Left kidney (tissue), 2 donors: Measurements from ENCODE around the gene RNF157. TPM values are rescaled to one million over a fixed set of nuclear protein-coding genes. Genes with fewer than 3 reads are reported as not detected.

ENCODE experiments used
- DNase-seq: peaks from one replicate; pipeline ENCODE4 v3.0.0-alpha.2; 2013
- polyA plus RNA-seq: library from polyadenylated mRNA; unstranded; fragments of 120-200 nt; gene quantifications from one replicate; pipeline ENCODE4 v1.2.1, GENCODE V29; 2013; ENCODE audit not compliant: insufficient read length

Gene RNF157
- polyA plus RNA-seq, 1 donor: 28.7 TPM

DNA sequence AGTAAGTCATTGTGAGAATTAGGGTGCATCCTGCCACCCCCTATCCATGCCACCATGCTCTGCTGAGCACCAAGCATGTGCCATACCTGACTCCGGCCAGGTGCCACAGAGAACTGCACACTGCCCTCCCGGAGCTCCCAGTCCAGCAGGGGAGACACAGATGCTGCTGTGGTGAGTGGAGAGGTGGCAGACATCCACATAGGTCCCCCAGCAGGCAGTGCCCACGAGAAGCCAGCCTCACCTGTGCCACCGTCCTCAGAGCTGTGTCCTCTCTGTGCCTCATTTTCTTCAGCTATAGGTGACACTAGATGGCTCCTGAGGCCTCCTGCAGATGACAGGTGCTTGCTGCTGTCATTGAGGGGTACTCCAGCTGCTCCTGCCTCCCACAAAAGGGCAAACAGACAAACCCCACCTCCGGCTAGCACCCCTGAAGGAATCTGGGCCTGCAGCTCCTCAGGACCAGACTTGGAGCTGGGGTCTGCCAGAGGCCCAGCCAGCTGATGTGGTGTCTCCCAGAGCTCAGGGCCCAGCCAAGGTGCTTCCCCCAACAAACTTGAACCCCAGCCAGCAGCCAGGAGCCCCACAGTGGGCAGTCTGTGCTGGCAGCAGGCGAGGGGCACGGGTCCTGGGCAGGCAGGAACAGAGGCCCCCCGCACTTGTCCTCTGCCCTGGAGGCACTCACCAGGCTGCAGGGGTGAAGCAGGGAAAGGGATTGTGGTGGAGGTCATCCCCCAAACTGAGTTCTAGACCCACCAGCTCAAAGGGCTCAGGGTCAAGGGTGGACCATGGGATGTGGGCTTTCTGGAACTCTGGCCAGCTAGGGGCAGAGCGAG is 116.3 kb downstream of the RNF157 start:
- no peak for DNase-seq

DNA sequence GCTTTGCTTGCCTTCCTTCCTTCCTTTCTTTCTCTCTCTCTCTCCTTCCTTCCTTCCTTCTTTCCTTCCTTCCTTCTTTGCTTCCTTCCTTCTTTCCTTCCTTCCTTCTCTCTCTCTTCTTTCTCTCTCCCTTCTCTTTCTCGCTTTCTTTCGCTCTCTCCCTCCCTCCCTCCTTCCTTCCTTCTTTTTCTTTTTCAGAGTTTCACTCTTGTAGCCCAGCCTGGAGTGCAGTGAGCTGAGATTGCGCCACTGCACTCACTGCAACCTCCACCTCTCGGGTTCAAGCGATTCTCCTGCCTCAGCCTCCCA is 117.1 kb downstream of the RNF157 start:
- DNase-seq: no peak

DNA sequence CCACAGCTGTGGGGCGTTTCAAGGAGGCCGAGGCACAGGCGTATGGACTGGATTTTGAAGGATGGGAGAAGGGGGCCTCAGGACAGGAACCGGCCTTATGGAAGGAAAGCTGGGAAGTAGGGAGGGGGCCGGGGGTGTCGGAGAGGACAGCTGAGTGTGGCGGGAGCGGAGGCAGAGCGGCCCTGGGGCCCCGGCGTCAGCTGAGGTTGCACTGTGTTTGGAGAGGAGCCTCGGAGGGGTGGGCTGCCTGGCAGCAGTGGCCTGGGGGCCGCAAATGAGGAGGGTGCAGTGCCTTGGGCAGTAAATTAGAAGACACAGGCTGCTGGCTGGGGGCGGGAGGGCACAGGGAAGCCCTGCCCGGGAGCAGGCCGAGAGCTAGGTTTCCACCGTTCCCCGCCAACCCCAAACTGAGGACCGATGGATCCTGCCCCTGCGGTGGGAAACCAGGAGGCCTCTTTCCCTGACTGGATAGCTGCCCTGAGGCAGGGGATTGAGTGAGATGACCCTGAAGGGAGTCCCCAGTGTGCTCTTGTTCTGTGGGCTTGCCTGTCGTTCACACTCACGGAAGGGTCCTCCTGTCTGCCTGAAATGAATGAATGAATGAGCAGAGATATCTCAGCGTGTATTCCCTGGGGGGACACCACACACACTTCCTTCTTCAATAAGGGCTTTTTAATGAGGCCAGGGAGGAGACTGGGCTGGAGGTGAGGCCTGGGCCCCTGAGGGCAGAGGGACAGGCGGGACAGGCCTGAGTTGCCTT is 117.7 kb downstream of the RNF157 start:
- no peak for DNase-seq

GRCh38 chr17:76121932-76122430 is 118.3 kb downstream of the RNF157 start:
- DNase-seq: no peak

DNA sequence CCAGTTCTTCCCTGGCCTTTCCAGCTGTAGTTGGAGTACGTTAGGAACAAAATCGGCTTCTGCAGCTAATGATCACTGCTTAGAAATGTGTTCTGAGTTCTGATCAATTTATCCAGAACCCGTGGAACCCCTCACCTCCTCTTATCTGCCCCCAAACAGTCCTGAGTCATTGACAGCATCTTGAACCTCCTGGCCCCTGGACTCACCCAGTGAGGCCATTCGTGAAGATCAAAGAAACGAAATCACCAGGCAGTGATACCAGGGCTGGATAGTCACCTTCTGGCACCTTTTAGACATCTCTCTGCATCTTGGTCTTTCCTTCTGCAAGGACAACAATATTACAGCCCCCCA is 119.7 kb downstream of the RNF157 start:
- no peak for DNase-seq

DNA sequence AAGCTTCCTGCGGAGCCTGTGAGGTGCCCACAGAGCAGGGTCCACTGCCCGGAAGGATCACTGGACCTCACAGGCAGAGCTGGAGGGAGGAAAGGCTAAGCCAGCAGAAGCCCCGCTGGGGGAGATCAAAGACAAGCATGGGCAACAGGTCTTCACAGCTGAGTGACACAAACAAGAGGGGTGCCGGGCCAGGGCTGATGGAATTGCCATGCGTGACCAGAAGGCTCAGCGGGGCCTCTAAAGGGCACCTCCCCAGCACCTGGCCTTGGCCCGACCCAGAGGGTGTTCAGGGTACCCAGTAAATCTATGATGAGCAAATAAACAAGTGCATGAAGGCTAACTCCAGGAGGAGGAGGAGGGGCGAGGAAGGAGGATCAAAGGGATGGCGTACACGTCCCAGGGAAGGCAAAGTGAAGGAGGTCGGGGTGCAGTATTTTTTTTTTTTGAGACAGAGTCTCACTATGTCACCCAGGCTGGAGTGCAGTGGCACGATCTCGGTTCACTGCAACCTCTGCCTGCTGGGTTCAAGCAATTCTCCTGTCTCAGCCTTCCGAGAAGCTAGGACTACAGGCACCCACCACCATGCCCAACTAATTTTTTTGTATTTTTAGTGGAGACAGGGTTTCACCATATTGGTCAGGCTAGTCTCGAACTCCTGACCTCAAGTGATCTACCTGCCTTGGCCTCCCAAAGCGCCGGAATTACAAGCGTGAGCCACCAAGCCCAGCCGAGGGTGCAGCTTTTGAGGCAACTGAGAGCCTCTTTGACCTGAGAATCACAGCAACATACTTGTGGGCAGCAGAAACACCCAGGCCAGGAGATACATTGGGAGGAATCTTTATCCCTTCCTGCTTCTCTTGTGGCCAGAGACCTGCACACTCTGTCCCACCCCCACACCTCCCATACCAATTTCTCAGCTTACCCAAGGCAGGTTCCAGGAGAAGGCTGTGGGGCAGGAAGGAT is 120.6 kb downstream of the RNF157 start:
- no peak for DNase-seq

DNA sequence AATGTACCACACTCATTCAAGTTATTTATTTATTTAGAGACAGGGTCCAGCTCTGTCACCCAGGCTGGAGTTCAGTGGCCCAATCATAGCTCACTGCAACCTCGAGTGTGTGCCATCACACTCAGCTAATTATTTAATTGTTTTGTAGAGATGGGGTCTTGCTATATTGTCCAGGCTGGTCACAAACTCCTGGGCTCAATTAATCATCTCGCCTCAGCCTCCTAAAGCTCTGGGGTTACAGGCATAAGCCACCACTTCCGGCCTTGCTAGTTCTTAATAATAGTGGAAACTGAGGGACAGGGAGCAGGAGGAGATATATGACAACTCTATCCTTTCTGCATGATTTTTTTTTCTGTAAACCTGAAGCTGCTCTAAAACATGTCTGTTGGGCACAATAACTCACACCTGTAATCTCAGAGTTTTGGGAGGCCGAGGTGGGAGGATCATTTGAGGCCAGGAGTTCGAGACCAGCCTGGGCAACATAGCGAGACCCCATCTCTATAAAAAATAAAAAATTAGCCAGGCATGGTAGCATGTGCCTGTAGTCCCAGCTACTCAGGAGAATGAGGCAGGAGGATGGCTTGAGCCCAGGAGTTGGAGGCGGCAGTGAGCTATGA is 125.0 kb downstream of the RNF157 start:
- DNase-seq: no peak

DNA sequence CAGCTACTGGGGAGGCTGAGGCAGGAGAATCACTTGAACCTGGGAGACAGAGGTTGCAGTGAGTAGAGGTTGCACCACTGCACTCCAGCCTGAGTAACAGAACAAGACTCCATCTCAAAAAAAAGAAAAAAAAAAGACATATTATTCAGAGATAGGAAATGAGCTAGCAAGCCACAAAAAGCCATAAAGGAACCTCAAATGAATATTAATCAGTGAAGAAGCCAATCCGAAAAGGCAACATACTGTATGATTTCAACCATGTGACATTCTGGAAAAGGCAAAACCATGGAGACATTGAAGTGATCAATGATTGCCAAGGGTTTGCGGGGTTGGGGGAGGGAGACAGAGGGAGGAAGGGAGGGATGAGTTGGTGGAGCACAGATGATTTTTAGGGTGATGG is 128.3 kb downstream of the RNF157 start:
- no peak for DNase-seq

GRCh38 chr17:76107509-76107908 is 132.8 kb downstream of the RNF157 start:
- no peak for DNase-seq

DNA sequence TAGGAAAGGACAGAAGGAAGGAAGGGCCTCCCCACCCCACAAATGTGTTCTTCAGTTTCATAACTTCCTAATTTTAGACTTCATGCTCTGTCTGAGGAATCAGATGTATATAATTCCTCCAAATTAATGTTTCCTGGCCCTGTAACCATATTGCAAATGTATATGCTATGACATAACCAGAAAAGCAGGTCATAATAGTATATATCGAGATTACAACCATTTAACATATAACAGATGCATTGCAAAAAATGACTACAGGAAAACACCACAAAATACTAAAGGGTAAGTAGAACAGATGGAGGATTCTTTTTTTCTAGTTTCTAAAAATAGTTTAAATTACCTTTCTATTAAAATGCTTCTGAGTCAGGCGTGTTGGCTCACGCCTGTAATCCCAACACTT is 133.6 kb downstream of the RNF157 start:
- DNase-seq: no peak

GRCh38 chr17:76104896-76105231 is 135.4 kb downstream of the RNF157 start:
- DNase-seq: no peak

- no peak for DNase-seq
Measured at GRCh38 chr17:76104140-76104895, 136.0 kb downstream of the RNF157 start.

DNA sequence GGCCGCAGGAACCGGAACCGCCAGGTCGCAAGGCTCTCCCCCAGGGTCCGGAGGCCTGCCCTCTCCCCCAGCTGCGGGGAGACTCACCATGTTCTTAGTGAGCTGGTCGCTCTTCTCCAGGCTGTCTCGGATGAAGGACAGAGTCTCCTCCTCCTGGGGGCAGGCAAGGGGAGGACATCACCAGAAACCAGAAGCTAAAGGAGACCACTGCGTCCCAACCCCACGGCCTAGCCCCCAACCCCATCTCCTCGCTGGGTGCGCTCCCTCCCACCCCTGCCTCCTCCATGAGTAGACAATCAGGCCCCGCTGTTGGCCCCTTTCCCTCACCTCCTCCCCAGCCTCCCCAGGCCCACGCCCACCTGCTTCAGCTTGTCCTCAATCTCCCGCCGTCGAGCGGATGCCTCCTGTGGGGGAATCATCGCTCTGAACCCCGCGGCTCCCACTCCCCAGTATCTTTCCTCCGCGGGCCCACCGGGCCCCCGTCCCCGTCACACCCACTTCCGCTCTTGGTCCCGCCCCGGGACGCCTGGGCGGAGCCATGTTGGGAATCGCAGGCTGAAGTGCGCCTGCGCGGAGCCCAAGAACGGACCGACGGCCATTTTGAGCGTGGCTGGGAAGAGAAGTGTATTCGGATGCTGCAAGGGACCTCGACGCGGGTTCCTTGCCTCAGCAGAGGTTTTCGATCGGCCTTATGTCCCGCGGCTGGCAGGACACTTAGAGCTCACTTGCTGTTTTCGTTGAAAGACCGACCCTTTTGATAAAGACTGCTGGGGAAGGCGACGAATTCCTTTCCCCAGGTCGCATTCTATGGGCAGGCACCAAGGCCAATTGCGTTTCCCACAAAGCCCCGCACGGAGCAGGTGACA is 136.8 kb downstream of the RNF157 start, which contains the start of gene EXOC7:
TSS of gene EXOC7 (minus strand) at position 514 of the 866 bp plus-strand sequence. CDS start at position 419, 95 bp downstream.
- DNase-seq: peak; percentile 95

GRCh38 chr17:76102944-76103273 is 137.4 kb downstream of the RNF157 start:
- DNase-seq: no peak

GRCh38 chr17:76097716-76098295 is 142.5 kb downstream of the RNF157 start:
- no peak for DNase-seq

GRCh38 chr17:76095943-76096342 is 144.3 kb downstream of the RNF157 start:
- DNase-seq: no peak

GRCh38 chr17:76094046-76094445 is 146.2 kb downstream of the RNF157 start:
- no peak for DNase-seq

- no peak for DNase-seq
Measured at GRCh38 chr17:76092526-76093413, 147.5 kb downstream of the RNF157 start.
